SK-N-SH (cell line): ENCODE data around the gene KRTAP10-1. TPM values are rescaled to one million over a fixed set of nuclear protein-coding genes. Genes with fewer than 3 reads are reported as not detected.

Experiments
- CTCF ChIA-PET: fragments of 300-600, 350-600 bp; formaldehyde crosslinking; extraction: SDS; loops from one replicate; lab custom pipeline; 2021; lab: Yijun Ruan, JAX
- POLR2A ChIA-PET: fragments of 350-600 bp; sonication (Branson Sonifier 250); formaldehyde crosslinking; extraction: SDS; loops from one replicate; lab custom pipeline; 2020; ENCODE audit warnings: antibody characterized with exemption, inconsistent platforms; lab: Yijun Ruan, JAX
- DNase-seq: peaks from one replicate; pipeline ENCODE4 v3.0.0; 2012
- H2AFZ ChIP-seq: fragments of 200-600 bp; sonication (generic); 2 replicates; pipeline ENCODE4 v1.8.1; 2016; ENCODE audit warnings: antibody characterized with exemption, mild to moderate bottlenecking, low read depth
- H3F3A ChIP-seq: fragments of 200-600 bp; sonication (generic); replicated peaks from 2 replicates; pipeline ENCODE3; 2016; ENCODE audit warnings: antibody characterized with exemption, mild to moderate bottlenecking; ENCODE audit not compliant: insufficient read depth
- H3K27ac ChIP-seq, 2 experiments: fragments of 200-500 bp in 1 of 2; fragments of 200-600 bp in 1 of 2; sonication (Bioruptor generic) in 1 of 2; sonication (generic), shearing (Covaris generic) in 1 of 2; 2 replicates each; pipeline versions ENCODE4 v1.5.1 to v1.6.1; 2014 to 2016; ENCODE audit warnings: low read depth in 2 of 2, inconsistent platforms in 1 of 2, low read length in 1 of 2, mild to moderate bottlenecking in 1 of 2, mixed read lengths in 1 of 2
- H3K27me3 ChIP-seq: fragments of 200-600 bp; sonication (generic), shearing (Covaris generic); 2 replicates; pipeline ENCODE4 v1.6.1; 2016; ENCODE audit warnings: mixed run types; ENCODE audit not compliant: insufficient read depth
- H3K36me3 ChIP-seq, 2 experiments: fragments of 200-500 bp in 1 of 2; fragments of 200-600 bp in 1 of 2; sonication (Bioruptor generic) in 1 of 2; sonication (generic) in 1 of 2; replicated peaks in 1 of 2; 2 replicates each; pipeline versions ENCODE3 to v1.5.1; 2014 to 2016; ENCODE audit warnings: low read length in 1 of 2, mild to moderate bottlenecking in 1 of 2; ENCODE audit not compliant: insufficient read depth in 2 of 2, control insufficient read depth in 1 of 2
- H3K4me1 ChIP-seq, 2 experiments: fragments of 200-500 bp in 1 of 2; fragments of 200-600 bp in 1 of 2; sonication (Bioruptor generic) in 1 of 2; sonication (generic), shearing (Covaris generic) in 1 of 2; 2 replicates each; pipeline versions ENCODE4 v1.5.1 to v1.6.1; 2014 to 2016; ENCODE audit warnings: low read depth in 1 of 2, low read length in 1 of 2, mixed run types in 1 of 2; ENCODE audit not compliant: insufficient read depth in 2 of 2, control insufficient read depth in 1 of 2
- H3K4me2 ChIP-seq: fragments of 200-600 bp; sonication (generic), shearing (Covaris generic); 2 replicates; pipeline ENCODE4 v1.6.1; 2017; ENCODE audit warnings: mixed run types
- H3K4me3 ChIP-seq, 2 experiments: fragments of 200-500 bp in 1 of 2; fragments of 200-600 bp in 1 of 2; sonication (Bioruptor generic) in 1 of 2; sonication (generic), shearing (Covaris generic) in 1 of 2; 2 replicates each; pipeline versions ENCODE4 v1.5.1 to v1.8.1; 2014 to 2016; ENCODE audit warnings: low read depth in 2 of 2, inconsistent platforms in 1 of 2, low read length in 1 of 2, mild to moderate bottlenecking in 1 of 2, mixed read lengths in 1 of 2, moderate library complexity in 1 of 2
- H3K79me2 ChIP-seq: fragments of 200-600 bp; sonication (generic); 2 replicates; pipeline ENCODE4 v1.8.1; 2017; ENCODE audit warnings: mild to moderate bottlenecking; ENCODE audit not compliant: insufficient read depth
- H3K9ac ChIP-seq: fragments of 200-600 bp; sonication (generic); 2 replicates; pipeline ENCODE4 v1.6.1; 2017; ENCODE audit warnings: mixed run types
- H3K9me2 ChIP-seq: fragments of 200-600 bp; sonication (generic); 2 replicates; pipeline ENCODE4 v1.6.1; 2017; ENCODE audit warnings: mixed run types
- H3K9me3 ChIP-seq: fragments of 200-600 bp; sonication (generic); 2 replicates; pipeline ENCODE4 v1.6.1; 2017; ENCODE audit warnings: mixed run types, mild to moderate bottlenecking, moderate library complexity
- H4K20me1 ChIP-seq: fragments of 200-600 bp; sonication (generic); 2 replicates; pipeline ENCODE4 v1.6.1; 2017; ENCODE audit warnings: mild to moderate bottlenecking, mixed run types; ENCODE audit not compliant: insufficient read depth
- CHD2 ChIP-seq: fragments of 150-350 bp; IDR thresholded peaks from 2 replicates; pipeline ENCODE4 v1.6.1; 2018; ENCODE audit warnings: low read length; ENCODE audit not compliant: partially characterized antibody
- ELF1 ChIP-seq: IDR thresholded peaks from 2 replicates; pipeline ENCODE4 v1.4.0; 2012
- FOSL2 ChIP-seq: IDR thresholded peaks from 2 replicates; pipeline ENCODE4 v1.4.0; 2012; ENCODE audit warnings: low read depth, mild to moderate bottlenecking, moderate library complexity, borderline replicate concordance
- FOXJ3 ChIP-seq: sonication (generic); formaldehyde crosslinking; IDR thresholded peaks from 2 replicates; pipeline ENCODE4 v1.5.1; 2020; ENCODE audit warnings: mild to moderate bottlenecking, missing genetic modification reagents
- GABPA ChIP-seq: IDR thresholded peaks from 2 replicates; pipeline ENCODE4 v1.4.0; 2012; ENCODE audit warnings: low read depth, mild to moderate bottlenecking
- MEF2A ChIP-seq: IDR thresholded peaks from 2 replicates; pipeline ENCODE4 v1.4.0; 2012; ENCODE audit warnings: low read depth, borderline replicate concordance
- NFIC ChIP-seq: IDR thresholded peaks from 2 replicates; pipeline ENCODE4 v1.4.0; 2012; ENCODE audit warnings: borderline replicate concordance
- NRF1 ChIP-seq: IDR thresholded peaks from 2 replicates; pipeline ENCODE4 v1.6.1; 2012; ENCODE audit warnings: low read depth, mild to moderate bottlenecking, low read length
- RCOR1 ChIP-seq: fragments of 150-350 bp; IDR thresholded peaks from 2 replicates; pipeline ENCODE4 v1.6.1; 2017; ENCODE audit warnings: antibody characterized with exemption, low read length
- RFX5 ChIP-seq: IDR thresholded peaks from 2 replicates; pipeline ENCODE4 v1.6.1; 2012; ENCODE audit warnings: mild to moderate bottlenecking, improper control_type of control experiment, low read length
- SIN3A ChIP-seq: IDR thresholded peaks from 2 replicates; pipeline ENCODE4 v1.6.1; 2012; ENCODE audit warnings: low read depth, mild to moderate bottlenecking, low read length, moderate library complexity, borderline replicate concordance
- SMC3 ChIP-seq: IDR thresholded peaks from 2 replicates; pipeline ENCODE4 v1.6.1; 2012; ENCODE audit warnings: low read depth, low read length, improper control_type of control experiment
- YY1 ChIP-seq: IDR thresholded peaks from 2 replicates; pipeline ENCODE4 v1.4.0; 2012; ENCODE audit warnings: low read depth, mild to moderate bottlenecking
- WGBS: methylation state at CpG from one replicate; pipeline ENCODE4 v1.1.6; 2017; ENCODE audit warnings: low lambda C conversion rate; 5-methylcytosine and 5-hydroxymethylcytosine counted together
- polyA plus RNA-seq, 3 experiments: library from polyadenylated mRNA; depleted of rRNA; stranded (reverse); fragments of >200 nt; gene quantifications; 2 replicates each; pipeline ENCODE4 v1.2.3, GENCODE V29; 2012
- TF ChIP-seq, protein P1 (sequence below): IDR thresholded peaks from 2 replicates; pipeline ENCODE4 v1.6.1; 2012; ENCODE audit warnings: mild to moderate bottlenecking, low read depth, low read length, moderate library complexity
- TF ChIP-seq, protein P2 (sequence below): fragments of 150-350 bp; IDR thresholded peaks from 2 replicates; pipeline ENCODE4 v1.6.1; 2016; ENCODE audit warnings: mild to moderate bottlenecking, low read depth, low read length
- TF ChIP-seq, protein P3 (sequence below): IDR thresholded peaks from 2 replicates; pipeline ENCODE4 v1.4.0; 2012; ENCODE audit warnings: low read depth, borderline replicate concordance
- TF ChIP-seq, protein P4 (sequence below): IDR thresholded peaks from 2 replicates; pipeline ENCODE4; 2012
- TF ChIP-seq, protein P5 (sequence below): IDR thresholded peaks from 2 replicates; pipeline ENCODE4 v1.4.0; 2012; ENCODE audit warnings: low read depth, borderline replicate concordance
- TF ChIP-seq, protein P6 (sequence below): fragments of 150-350 bp; IDR thresholded peaks from 2 replicates; pipeline ENCODE4 v1.6.1; 2017; ENCODE audit warnings: antibody characterized with exemption, low read length, low read depth, borderline replicate concordance

KRTAP10-1 gene
- polyA plus RNA-seq, 1 of the 3 experiments (the other 2 are of a cell fraction) = not detected

DNA sequence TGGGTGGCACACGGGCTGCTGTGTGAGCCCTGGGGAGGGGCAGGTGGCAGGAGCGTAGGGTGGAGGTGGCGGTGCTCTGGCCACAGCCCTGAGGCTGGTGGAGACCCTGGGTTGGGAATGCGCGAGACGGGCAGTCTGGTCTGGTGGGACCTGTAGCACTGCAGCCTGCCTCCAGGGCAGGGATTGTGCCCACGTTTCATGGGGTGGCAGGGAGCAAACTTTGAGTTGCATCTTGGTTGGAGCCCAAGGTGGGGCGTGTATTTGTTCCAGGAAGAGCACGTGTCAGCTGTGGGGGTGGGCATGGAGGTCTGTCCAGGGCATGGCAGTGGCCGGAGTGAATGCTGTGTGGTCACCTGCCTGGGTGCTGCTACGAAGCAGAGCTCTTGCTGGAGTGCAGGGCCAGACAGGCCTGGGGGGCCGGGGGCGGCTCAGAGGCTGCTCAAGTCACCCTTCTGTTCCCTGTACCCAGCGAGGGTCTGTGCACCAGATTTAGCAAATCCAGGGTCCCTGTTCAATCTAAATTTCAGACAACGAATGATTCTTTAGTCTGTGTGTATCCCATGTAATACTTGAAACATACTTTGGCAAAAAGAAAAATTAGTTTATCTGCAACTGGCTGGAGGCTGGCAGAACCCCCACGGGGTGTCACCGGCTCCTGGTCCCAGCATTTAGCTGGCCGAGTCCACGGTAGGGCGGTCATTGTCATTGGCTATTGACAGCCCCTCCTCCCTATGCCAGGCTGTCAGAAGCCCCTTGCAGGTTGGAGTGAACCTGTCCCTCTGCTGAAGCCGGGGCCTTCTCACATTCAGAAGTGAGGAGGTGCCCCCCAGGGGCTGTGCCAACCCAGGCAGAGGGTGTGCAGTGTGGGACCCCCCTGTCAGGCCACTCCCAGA is 27.3 kb downstream of the KRTAP10-1 start:
- H3F3A ChIP-seq = no peaks in the 10 kb centered on the region
- 45% methylated on average over 12 of the region's 21 CpGs for WGBS

More for the DNA sequence above, 27.3 kb downstream of the KRTAP10-1 start:
- H4K20me1 ChIP-seq = no peaks in the 10 kb centered on the region
- H3K4me3 ChIP-seq = no peak overlapping the region
- no peaks in the 10 kb centered on the region for H3K36me3 ChIP-seq
- ChIA-PET POLR2A (no interaction called here), CTCF (interaction anchor here (0.9 kb wide), 1 partner anchor 280 kb away, joined by 3 read pairs; no protein-coding TSS in a partner anchor)
- TF ChIP-seq RCOR1 (no peak), RFX5 (no peak), FOXJ3 (CRISPR knock-in tag) (no peak), SIN3A (no peak), CHD2 (no peak), GABPA (no peak), MEF2A (no peak), ELF1 (no peak), YY1 (no peak), SMC3 (no peak), NFIC (no peak), NRF1 (no peak), FOSL2 (no peak)
- TF ChIP-seq, protein P1, sequence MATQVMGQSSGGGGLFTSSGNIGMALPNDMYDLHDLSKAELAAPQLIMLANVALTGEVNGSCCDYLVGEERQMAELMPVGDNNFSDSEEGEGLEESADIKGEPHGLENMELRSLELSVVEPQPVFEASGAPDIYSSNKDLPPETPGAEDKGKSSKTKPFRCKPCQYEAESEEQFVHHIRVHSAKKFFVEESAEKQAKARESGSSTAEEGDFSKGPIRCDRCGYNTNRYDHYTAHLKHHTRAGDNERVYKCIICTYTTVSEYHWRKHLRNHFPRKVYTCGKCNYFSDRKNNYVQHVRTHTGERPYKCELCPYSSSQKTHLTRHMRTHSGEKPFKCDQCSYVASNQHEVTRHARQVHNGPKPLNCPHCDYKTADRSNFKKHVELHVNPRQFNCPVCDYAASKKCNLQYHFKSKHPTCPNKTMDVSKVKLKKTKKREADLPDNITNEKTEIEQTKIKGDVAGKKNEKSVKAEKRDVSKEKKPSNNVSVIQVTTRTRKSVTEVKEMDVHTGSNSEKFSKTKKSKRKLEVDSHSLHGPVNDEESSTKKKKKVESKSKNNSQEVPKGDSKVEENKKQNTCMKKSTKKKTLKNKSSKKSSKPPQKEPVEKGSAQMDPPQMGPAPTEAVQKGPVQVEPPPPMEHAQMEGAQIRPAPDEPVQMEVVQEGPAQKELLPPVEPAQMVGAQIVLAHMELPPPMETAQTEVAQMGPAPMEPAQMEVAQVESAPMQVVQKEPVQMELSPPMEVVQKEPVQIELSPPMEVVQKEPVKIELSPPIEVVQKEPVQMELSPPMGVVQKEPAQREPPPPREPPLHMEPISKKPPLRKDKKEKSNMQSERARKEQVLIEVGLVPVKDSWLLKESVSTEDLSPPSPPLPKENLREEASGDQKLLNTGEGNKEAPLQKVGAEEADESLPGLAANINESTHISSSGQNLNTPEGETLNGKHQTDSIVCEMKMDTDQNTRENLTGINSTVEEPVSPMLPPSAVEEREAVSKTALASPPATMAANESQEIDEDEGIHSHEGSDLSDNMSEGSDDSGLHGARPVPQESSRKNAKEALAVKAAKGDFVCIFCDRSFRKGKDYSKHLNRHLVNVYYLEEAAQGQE = no peak
- TF ChIP-seq, protein P2, sequence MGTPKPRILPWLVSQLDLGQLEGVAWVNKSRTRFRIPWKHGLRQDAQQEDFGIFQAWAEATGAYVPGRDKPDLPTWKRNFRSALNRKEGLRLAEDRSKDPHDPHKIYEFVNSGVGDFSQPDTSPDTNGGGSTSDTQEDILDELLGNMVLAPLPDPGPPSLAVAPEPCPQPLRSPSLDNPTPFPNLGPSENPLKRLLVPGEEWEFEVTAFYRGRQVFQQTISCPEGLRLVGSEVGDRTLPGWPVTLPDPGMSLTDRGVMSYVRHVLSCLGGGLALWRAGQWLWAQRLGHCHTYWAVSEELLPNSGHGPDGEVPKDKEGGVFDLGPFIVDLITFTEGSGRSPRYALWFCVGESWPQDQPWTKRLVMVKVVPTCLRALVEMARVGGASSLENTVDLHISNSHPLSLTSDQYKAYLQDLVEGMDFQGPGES = no peak
- TF ChIP-seq, protein P3, sequence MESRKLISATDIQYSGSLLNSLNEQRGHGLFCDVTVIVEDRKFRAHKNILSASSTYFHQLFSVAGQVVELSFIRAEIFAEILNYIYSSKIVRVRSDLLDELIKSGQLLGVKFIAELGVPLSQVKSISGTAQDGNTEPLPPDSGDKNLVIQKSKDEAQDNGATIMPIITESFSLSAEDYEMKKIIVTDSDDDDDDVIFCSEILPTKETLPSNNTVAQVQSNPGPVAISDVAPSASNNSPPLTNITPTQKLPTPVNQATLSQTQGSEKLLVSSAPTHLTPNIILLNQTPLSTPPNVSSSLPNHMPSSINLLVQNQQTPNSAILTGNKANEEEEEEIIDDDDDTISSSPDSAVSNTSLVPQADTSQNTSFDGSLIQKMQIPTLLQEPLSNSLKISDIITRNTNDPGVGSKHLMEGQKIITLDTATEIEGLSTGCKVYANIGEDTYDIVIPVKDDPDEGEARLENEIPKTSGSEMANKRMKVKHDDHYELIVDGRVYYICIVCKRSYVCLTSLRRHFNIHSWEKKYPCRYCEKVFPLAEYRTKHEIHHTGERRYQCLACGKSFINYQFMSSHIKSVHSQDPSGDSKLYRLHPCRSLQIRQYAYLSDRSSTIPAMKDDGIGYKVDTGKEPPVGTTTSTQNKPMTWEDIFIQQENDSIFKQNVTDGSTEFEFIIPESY = no peak
- TF ChIP-seq, protein P4, sequence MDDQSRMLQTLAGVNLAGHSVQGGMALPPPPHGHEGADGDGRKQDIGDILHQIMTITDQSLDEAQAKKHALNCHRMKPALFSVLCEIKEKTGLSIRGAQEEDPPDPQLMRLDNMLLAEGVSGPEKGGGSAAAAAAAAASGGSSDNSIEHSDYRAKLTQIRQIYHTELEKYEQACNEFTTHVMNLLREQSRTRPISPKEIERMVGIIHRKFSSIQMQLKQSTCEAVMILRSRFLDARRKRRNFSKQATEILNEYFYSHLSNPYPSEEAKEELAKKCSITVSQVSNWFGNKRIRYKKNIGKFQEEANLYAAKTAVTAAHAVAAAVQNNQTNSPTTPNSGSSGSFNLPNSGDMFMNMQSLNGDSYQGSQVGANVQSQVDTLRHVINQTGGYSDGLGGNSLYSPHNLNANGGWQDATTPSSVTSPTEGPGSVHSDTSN = no peak
- TF ChIP-seq, protein P5, sequence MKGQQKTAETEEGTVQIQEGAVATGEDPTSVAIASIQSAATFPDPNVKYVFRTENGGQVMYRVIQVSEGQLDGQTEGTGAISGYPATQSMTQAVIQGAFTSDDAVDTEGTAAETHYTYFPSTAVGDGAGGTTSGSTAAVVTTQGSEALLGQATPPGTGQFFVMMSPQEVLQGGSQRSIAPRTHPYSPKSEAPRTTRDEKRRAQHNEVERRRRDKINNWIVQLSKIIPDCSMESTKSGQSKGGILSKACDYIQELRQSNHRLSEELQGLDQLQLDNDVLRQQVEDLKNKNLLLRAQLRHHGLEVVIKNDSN = no peak
- TF ChIP-seq, protein P6, sequence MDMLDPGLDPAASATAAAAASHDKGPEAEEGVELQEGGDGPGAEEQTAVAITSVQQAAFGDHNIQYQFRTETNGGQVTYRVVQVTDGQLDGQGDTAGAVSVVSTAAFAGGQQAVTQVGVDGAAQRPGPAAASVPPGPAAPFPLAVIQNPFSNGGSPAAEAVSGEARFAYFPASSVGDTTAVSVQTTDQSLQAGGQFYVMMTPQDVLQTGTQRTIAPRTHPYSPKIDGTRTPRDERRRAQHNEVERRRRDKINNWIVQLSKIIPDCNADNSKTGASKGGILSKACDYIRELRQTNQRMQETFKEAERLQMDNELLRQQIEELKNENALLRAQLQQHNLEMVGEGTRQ = no peak
- no peaks in the 10 kb centered on the region for H3K79me2 ChIP-seq
- H3K9me3 ChIP-seq = no peaks in the 10 kb centered on the region
- no peak overlapping the region for H2AFZ ChIP-seq
- peaks cover 0 to 9% of the 10 kb centered on the region in 2 experiments; a peak in 1 of 4 replicates for H3K4me1 ChIP-seq
- H3K27ac ChIP-seq = no peak overlapping the region
- H3K4me2 ChIP-seq = no peak overlapping the region
- DNase-seq = no peak
- no peaks in the 10 kb centered on the region for H3K9me2 ChIP-seq
- no peak overlapping the region for H3K9ac ChIP-seq
- H3K27me3 ChIP-seq = 0 out of 2 replicates have a peak, but pooled peaks cover 4% of the 10 kb centered on the region
